Right lobe of liver (tissue), 5 donors: Measurements from ENCODE around the gene MPZL1. TPM values are rescaled to one million over a fixed set of nuclear protein-coding genes. Genes with fewer than 3 reads are reported as not detected.

ENCODE experiments used
- total RNA-seq, 6 experiments: library from RNA; depleted of rRNA in 2 of 6; stranded (reverse); fragments of >200 nt in 2 of 6; fragmentation: NEBNext Ultra II Directional in 3 of 6; extraction: Animal tissue kit (Norgen Biotek cat#: 25700) in 3 of 6; gene quantifications; one replicate each; pipeline versions ENCODE4 v1.1.0 to v1.2.4, GENCODE V29; 2016 to 2023
- donor health status: DM: no; HTN: no; CAD: no.
- donor health status: DM: no; HTN: no; CAD: no.
- donor health status: DM: no; HTN: yes; CAD: no.
- donor health status: DM: no; HTN: yes; CAD: no.

The MPZL1 gene
- total RNA-seq, 6 experiments from 2014 or later = 15.7 to 43.3 (median 18.9) TPM

Other genes with a start within 250 kb of the MPZL1 start
- gene CD247, start 203.5 kb upstream of the MPZL1 start, total RNA-seq = 1 to 10 TPM in 2 of 6 experiments, under 1 TPM in 4; 0.48 to 2.2 (median 0.71) TPM
- gene CREG1, start 168.2 kb upstream of the MPZL1 start, total RNA-seq = 100 to 1,000 TPM in 5 of 6 experiments, 10 to 100 TPM in 1; 95.8 to 230 (median 171) TPM
- gene RCSD1, start 91.8 kb upstream of the MPZL1 start, total RNA-seq = 1 to 10 TPM; 2.4 to 8.4 (median 5.0) TPM
- 1 to 10 TPM in 3 of 6 experiments, under 1 TPM in 3; 0.43 to 5.8 (median 1.5) TPM for gene ADCY10, start 192.2 kb downstream of the MPZL1 start, total RNA-seq
- 10 to 100 TPM; 35.8 to 65.9 (median 48.8) TPM for gene DCAF6, start 214.7 kb downstream of the MPZL1 start, total RNA-seq
- gene MPC2, start 215.1 kb downstream of the MPZL1 start, total RNA-seq = 100 to 1,000 TPM in 5 of 6 experiments, 10 to 100 TPM in 1; 85.2 to 198 (median 142) TPM